ENCODE measurements around the gene LY86. TPM values are rescaled to one million over a fixed set of nuclear protein-coding genes. Genes with fewer than 3 reads are reported as not detected.

LY86 gene
- total and polyA plus RNA-seq, 2 donors (not counting 3 experiments of a cell fraction or from before 2014, with no cell fraction given) = not detected

DNA sequence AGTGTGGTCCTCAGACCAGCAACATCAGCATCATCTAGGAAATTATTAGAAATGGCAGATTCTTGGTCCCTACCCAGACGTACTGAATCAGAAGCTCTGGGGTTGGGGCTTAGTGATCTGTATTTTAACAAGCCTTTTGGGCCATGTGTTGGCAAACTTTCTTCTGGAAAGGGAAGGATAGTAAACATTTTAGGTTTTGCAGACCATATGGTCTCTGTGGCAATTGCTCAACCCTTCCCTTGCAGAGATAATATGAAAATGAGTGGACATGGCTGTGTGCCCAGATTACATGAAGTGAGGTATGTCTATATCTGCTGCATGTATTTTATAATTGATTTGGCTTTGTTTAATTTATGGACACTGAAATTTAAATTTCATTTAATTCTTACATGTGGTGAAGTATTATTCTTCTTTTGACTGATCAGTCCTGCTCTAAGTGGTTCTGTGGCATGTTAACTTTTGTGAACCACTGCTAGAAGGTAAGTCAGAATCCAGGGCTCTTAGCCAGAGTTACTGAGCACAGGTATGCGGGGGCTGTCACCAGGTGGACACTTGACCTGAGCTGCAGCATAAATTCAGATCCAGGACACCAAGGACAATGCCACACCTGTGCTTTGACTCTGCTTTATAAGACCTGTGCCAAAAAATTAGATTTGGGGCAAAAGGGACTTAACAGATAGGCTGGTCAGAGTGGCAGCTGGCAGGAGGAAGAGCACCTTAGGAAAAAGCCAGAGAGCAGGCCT is 43.2 kb downstream of the LY86 start:
- Histone ChIP-seq H3K4me1 (ENCODE audit: control insufficient read depth, extremely low read depth, insufficient read depth, low read length) (no peaks in the 10 kb centered on the region), H3K27me3 (ENCODE audit: control insufficient read depth in 2 of 2, insufficient read depth in 2 of 2, low read length in 2 of 2) (no peaks in the 10 kb centered on the region), H4K20me1 (replicated peaks; ENCODE audit: control insufficient read depth, extremely low read depth, insufficient read depth, low read length) (no peaks in the 10 kb centered on the region), H2AFZ (ENCODE audit: low read depth, low read length) (no peak overlapping the region), H3K27ac (ENCODE audit: insufficient read depth, low read depth, low read length) (no peak overlapping the region), H3K9ac (replicated peaks; ENCODE audit: extremely low read depth, insufficient read depth, low read length) (no peak overlapping the region), H3K9me1 (replicated peaks; ENCODE audit: control insufficient read depth, extremely low read depth, insufficient read depth, low read length) (no peaks in the 10 kb centered on the region), H3K9me3 (replicated peaks; ENCODE audit: control insufficient read depth, insufficient read depth, low read length) (no peaks in the 10 kb centered on the region), H3K4me3 (replicated peaks in 1 of 3; ENCODE audit: insufficient read depth in 1 of 3, low read depth in 1 of 3, low read length in 3 of 3) (no peak overlapping the region), H3K79me2 (ENCODE audit: control insufficient read depth, insufficient read depth, low read length) (no peaks in the 10 kb centered on the region), H3K36me3 (ENCODE audit: control insufficient read depth in 2 of 2, extremely low read depth in 1 of 2, insufficient read depth in 2 of 2, low read length in 2 of 2) (no peaks in the 10 kb centered on the region), H3K4me2 (ENCODE audit: insufficient read depth, low read length) (no peak overlapping the region)
- ChIA-PET POLR2A (no interaction called here), CTCF (no interaction called here)
- FAIRE-seq (no peak), DNase-seq (ENCODE audit: low read depth, low spot score) (no peak)
- TF ChIP-seq GATA2 (IDR thresholded peaks at IDR 0.05; ENCODE audit: insufficient read depth, insufficient read length, low read depth, low read length) (no peak), POLR2AphosphoS5 (IDR thresholded peaks at IDR 0.05; ENCODE audit: insufficient read depth, low read depth, low read length) (no peak), MYC (IDR thresholded peaks at IDR 0.05; ENCODE audit: low read depth, low read length) (no peak), FOS (IDR thresholded peaks at IDR 0.05; ENCODE audit: borderline replicate concordance, insufficient read depth, low read length) (no peak), JUN (IDR thresholded peaks at IDR 0.05; ENCODE audit: borderline replicate concordance, insufficient read depth, insufficient read length, low read depth) (no peak), EZH2 (IDR thresholded peaks at IDR 0.05; ENCODE audit: borderline replicate concordance, low read depth, low read length, severe bottlenecking) (no peak), POLR2A (IDR thresholded peaks at IDR 0.05; ENCODE audit: low read depth, low read length) (no peak)
- TF ChIP-seq, protein P1, sequence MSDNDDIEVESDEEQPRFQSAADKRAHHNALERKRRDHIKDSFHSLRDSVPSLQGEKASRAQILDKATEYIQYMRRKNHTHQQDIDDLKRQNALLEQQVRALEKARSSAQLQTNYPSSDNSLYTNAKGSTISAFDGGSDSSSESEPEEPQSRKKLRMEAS (IDR thresholded peaks at IDR 0.05; ENCODE audit: insufficient read depth, insufficient read length) = no peak
- dilution Hi-C loops (cut with MboI; ENCODE audit: extremely low pct_ligation_motif_present, low sequenced_read_pairs) (no loop called here), intact Hi-C loops (cut with micrococcal nuclease) (no loop called here)
- BruUV-seq (replicated peaks) = no TSS peak
